ENCODE results near the gene SKAP2. TPM values are rescaled to one million over a fixed set of nuclear protein-coding genes. Genes with fewer than 3 reads are reported as not detected.

The SKAP2 gene
- total RNA-seq, 2 donors from 2014 or later = 3.3 to 3.4 TPM

DNA sequence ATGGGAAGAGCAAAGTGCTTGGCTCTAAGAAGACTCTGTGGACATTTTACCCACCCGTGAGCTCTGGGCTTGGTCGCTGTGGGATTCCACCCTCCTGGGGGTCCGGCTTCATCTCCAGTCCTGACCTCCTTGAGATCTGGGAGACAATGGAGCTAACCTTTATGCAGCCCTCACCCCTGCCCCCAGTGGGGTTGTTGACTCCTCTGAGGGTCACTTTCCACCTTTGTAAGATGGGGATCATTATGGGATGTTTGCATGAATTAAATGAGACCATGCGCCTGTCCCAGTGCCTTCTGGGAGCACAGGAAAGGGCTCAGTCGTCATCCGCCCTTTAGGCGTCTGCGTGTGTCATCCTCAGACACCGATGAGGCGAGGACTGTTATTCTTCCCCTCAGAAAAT is 237.2 kb downstream of the SKAP2 start:
- no peaks in the 10 kb centered on the region for H3K36me3 Mint-ChIP-seq (ENCODE audit: low read depth)
- no peaks in the 10 kb centered on the region for H3K4me1 Mint-ChIP-seq

DNA sequence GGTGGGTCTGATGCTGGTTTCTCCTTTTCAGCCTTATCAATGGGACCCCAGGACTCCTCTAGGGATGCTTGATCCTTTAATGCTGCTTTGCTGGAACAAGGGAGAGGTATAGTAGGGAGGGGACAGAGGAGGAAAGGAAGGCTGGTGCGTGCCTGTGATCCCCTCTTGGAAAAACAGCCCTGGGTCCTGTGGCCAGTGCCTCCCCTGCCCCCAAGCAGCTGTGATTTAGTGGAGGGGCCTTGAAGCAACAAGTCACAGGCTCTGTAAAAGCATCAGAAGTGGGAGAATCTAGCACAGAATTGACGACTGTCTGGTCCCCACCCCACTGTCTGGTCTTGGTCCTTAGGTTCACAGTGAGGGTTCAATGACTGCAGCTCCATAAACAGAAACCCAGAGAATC is 237.7 kb downstream of the SKAP2 start:
- TF ChIP-seq, protein P1, sequence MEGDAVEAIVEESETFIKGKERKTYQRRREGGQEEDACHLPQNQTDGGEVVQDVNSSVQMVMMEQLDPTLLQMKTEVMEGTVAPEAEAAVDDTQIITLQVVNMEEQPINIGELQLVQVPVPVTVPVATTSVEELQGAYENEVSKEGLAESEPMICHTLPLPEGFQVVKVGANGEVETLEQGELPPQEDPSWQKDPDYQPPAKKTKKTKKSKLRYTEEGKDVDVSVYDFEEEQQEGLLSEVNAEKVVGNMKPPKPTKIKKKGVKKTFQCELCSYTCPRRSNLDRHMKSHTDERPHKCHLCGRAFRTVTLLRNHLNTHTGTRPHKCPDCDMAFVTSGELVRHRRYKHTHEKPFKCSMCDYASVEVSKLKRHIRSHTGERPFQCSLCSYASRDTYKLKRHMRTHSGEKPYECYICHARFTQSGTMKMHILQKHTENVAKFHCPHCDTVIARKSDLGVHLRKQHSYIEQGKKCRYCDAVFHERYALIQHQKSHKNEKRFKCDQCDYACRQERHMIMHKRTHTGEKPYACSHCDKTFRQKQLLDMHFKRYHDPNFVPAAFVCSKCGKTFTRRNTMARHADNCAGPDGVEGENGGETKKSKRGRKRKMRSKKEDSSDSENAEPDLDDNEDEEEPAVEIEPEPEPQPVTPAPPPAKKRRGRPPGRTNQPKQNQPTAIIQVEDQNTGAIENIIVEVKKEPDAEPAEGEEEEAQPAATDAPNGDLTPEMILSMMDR (conservative IDR thresholded peaks at IDR 0.05) = no peak
- no peak for DNase-seq
- H3K4me1 ChIP-seq (ENCODE audit: control insufficient read depth, insufficient read depth, low read length) = no peaks in the 10 kb centered on the region
- H3K9ac ChIP-seq (ENCODE audit: extremely low read depth, low read length, poor library complexity, severe bottlenecking) = no peak overlapping the region
- H3K27ac Mint-ChIP-seq = no peak overlapping the region
- no peak overlapping the region for H3K27ac ChIP-seq (ENCODE audit: low read depth, low read length)
- WGBS, 2 experiments (ENCODE audit: insufficient coverage in 1 of 2, insufficient read length in 1 of 2) = 75 to 86% methylated on average over 1 to 2 of the region's 2 CpGs
- no peaks in the 10 kb centered on the region for H3K4me1 Mint-ChIP-seq
- no peaks in the 10 kb centered on the region for H3K36me3 Mint-ChIP-seq (ENCODE audit: low read depth)
- H3K36me3 ChIP-seq (ENCODE audit: control insufficient read depth, insufficient read depth, low read length) = no peaks in the 10 kb centered on the region
- no peak overlapping the region for H3K4me3 Mint-ChIP-seq
- H3K27me3 ChIP-seq (ENCODE audit: control insufficient read depth, insufficient read depth, low read length, poor library complexity, severe bottlenecking) = no peaks in the 10 kb centered on the region
- no peaks in the 10 kb centered on the region for H3K9me3 Mint-ChIP-seq
- H3K9me3 ChIP-seq (ENCODE audit: control insufficient read depth, low read length) = no peaks in the 10 kb centered on the region
- no peaks in the 10 kb centered on the region for H3K27me3 Mint-ChIP-seq (ENCODE audit: insufficient read depth)
- H3K4me3 ChIP-seq (ENCODE audit: low read length) = no peak overlapping the region

More for the DNA sequence above, 237.2 kb downstream of the SKAP2 start:
- TF ChIP-seq, protein P1 (conservative IDR thresholded peaks at IDR 0.05) = no peak
- H3K4me1 ChIP-seq (ENCODE audit: control insufficient read depth, insufficient read depth, low read length) = no peaks in the 10 kb centered on the region
- Mint-ChIP-seq H3K27me3 (ENCODE audit: insufficient read depth) (no peaks in the 10 kb centered on the region), H3K4me3 (no peak overlapping the region), H3K27ac (no peak overlapping the region), H3K9me3 (no peaks in the 10 kb centered on the region)
- no peak overlapping the region for H3K4me3 ChIP-seq (ENCODE audit: low read length)
- 91 to 94% methylated on average over 10 of the region's 10 CpGs for WGBS, 2 experiments (ENCODE audit: insufficient coverage in 1 of 2, insufficient read length in 1 of 2)
- no peak overlapping the region for H3K27ac ChIP-seq (ENCODE audit: low read depth, low read length)
- no peaks in the 10 kb centered on the region for H3K27me3 ChIP-seq (ENCODE audit: control insufficient read depth, insufficient read depth, low read length, poor library complexity, severe bottlenecking)
- H3K9me3 ChIP-seq (ENCODE audit: control insufficient read depth, low read length) = no peaks in the 10 kb centered on the region
- H3K36me3 ChIP-seq (ENCODE audit: control insufficient read depth, insufficient read depth, low read length) = no peaks in the 10 kb centered on the region
- no peak for DNase-seq
- no peak overlapping the region for H3K9ac ChIP-seq (ENCODE audit: extremely low read depth, low read length, poor library complexity, severe bottlenecking)

DNA sequence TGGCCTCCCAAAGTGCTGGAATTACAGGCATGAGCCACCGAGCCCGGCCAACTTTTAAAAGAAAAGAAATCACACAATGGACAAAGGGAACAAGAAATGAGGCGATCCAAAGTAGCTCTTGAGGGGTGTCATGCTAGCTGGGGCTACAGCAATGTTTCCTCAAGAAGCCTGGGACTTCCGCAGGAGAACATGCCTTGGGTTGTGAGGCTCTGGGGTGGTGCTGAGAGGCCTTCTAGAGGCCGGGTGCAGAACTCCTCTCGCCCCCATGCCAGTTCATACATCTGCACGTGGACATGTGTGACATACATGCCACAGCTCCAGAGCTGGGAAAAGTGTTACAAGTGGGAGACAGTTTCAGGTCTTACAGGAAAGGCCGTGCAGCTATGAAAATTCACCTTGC is 238.2 kb downstream of the SKAP2 start:
- WGBS, 2 experiments (ENCODE audit: insufficient coverage in 1 of 2, insufficient read length in 1 of 2) = 91 to 92% methylated on average over 8 of the region's 8 CpGs
- Histone ChIP-seq H3K4me3 (ENCODE audit: low read length) (no peak overlapping the region), H3K36me3 (ENCODE audit: control insufficient read depth, insufficient read depth, low read length) (no peaks in the 10 kb centered on the region), H3K9ac (ENCODE audit: extremely low read depth, low read length, poor library complexity, severe bottlenecking) (no peak overlapping the region), H3K9me3 (ENCODE audit: control insufficient read depth, low read length) (no peaks in the 10 kb centered on the region), H3K27ac (ENCODE audit: low read depth, low read length) (no peak overlapping the region), H3K4me1 (ENCODE audit: control insufficient read depth, insufficient read depth, low read length) (no peaks in the 10 kb centered on the region), H3K27me3 (ENCODE audit: control insufficient read depth, insufficient read depth, low read length, poor library complexity, severe bottlenecking) (no peaks in the 10 kb centered on the region)
- DNase-seq = no peak
- no peaks in the 10 kb centered on the region for H3K36me3 Mint-ChIP-seq (ENCODE audit: low read depth)
- no peaks in the 10 kb centered on the region for H3K4me1 Mint-ChIP-seq
- H3K4me3 Mint-ChIP-seq = no peak overlapping the region
- H3K27me3 Mint-ChIP-seq (ENCODE audit: insufficient read depth) = no peaks in the 10 kb centered on the region
- no peaks in the 10 kb centered on the region for H3K9me3 Mint-ChIP-seq
- H3K27ac Mint-ChIP-seq = no peak overlapping the region
- TF ChIP-seq, protein P1 (conservative IDR thresholded peaks at IDR 0.05) = no peak

All from endodermal cell (in vitro differentiated cells).